SU-DHL-6 (cell line): ENCODE results near the gene LCORL.

ENCODE experiments used
- H2AFZ ChIP-seq: fragments of 200-600 bp; sonication (generic); 2 replicates; pipeline ENCODE4 v1.6.1; 2014; ENCODE audit warnings: low read depth, mild to moderate bottlenecking, moderate library complexity, mixed read lengths, antibody characterized with exemption, low read length; ENCODE audit not compliant: severe bottlenecking
- H3F3A ChIP-seq: fragments of 200-600 bp; shearing (Covaris generic); 2 replicates; pipeline ENCODE4 v1.6.0; 2016; ENCODE audit warnings: antibody characterized with exemption, mild to moderate bottlenecking; ENCODE audit not compliant: insufficient read depth
- H3K27ac ChIP-seq: fragments of 200-600 bp; sonication (generic); 2 replicates; pipeline ENCODE4 v1.5.1; 2016; ENCODE audit warnings: low read depth, mild to moderate bottlenecking, low read length, moderate library complexity, mixed read lengths
- H3K27me3 ChIP-seq: fragments of 200-600 bp; sonication (generic), shearing (Covaris generic); 2 replicates; pipeline ENCODE4 v1.6.0; 2014; ENCODE audit warnings: mild to moderate bottlenecking, low read length
- H3K36me3 ChIP-seq: fragments of 200-600 bp; sonication (generic); 2 replicates; pipeline ENCODE4 v1.6.1; 2014; ENCODE audit warnings: mild to moderate bottlenecking, low read length, mixed read lengths
- H3K4me2 ChIP-seq: fragments of 300-600, 200-600 bp; shearing (Covaris generic), sonication (generic); 2 replicates; pipeline ENCODE4 v1.6.0; 2014; ENCODE audit warnings: low read length, low read depth, mild to moderate bottlenecking; ENCODE audit not compliant: poor library complexity, severe bottlenecking
- H3K4me3 ChIP-seq: fragments of 200-600 bp; sonication (generic); 2 replicates; pipeline ENCODE4 v1.5.1; 2014; ENCODE audit warnings: antibody characterized with exemption, low read length, mild to moderate bottlenecking, mixed read lengths; ENCODE audit not compliant: insufficient read depth, poor library complexity, severe bottlenecking
- H3K79me2 ChIP-seq: fragments of 200-600 bp; sonication (generic); 2 replicates; pipeline ENCODE4 v1.6.1; 2014; ENCODE audit warnings: mild to moderate bottlenecking, low read length, moderate library complexity; ENCODE audit not compliant: insufficient read depth
- H3K9ac ChIP-seq: fragments of 200-600 bp; sonication (generic); 2 replicates; pipeline ENCODE4 v1.7.0; 2014; ENCODE audit warnings: mild to moderate bottlenecking, low read length
- H3K9me2 ChIP-seq: fragments of 200-600 bp; sonication (generic); replicated peaks from 2 replicates; pipeline ENCODE4 v1.6.1; 2014; ENCODE audit warnings: low read length; ENCODE audit not compliant: insufficient read depth
- H3K9me3 ChIP-seq: fragments of 200-600 bp; sonication (generic); 2 replicates; pipeline ENCODE4 v1.6.1; 2014; ENCODE audit warnings: low read length, mixed read lengths; ENCODE audit not compliant: insufficient read depth
- H4K20me1 ChIP-seq: fragments of 200-600 bp; sonication (generic); 2 replicates; pipeline ENCODE4 v1.6.1; 2014; ENCODE audit warnings: low read depth, mild to moderate bottlenecking, antibody characterized with exemption, low read length, moderate library complexity, mixed read lengths
- EZH2phosphoT487 ChIP-seq: fragments of 200-600 bp; sonication (generic), shearing (Covaris generic); conservative IDR thresholded peaks from 2 replicates; pipeline ENCODE4 v1.6.1; 2018; ENCODE audit warnings: mild to moderate bottlenecking, antibody characterized with exemption, low read length, moderate library complexity, mixed read lengths
- TF ChIP-seq, protein P1 (sequence below): fragments of 200-600 bp; sonication (generic); IDR thresholded peaks from one replicate; pipeline ENCODE4 v1.5.1; 2017; ENCODE audit warnings: antibody characterized with exemption, mild to moderate bottlenecking, low read length, moderate library complexity; ENCODE audit not compliant: insufficient read depth, poor library complexity, severe bottlenecking

The LCORL gene

DNA sequence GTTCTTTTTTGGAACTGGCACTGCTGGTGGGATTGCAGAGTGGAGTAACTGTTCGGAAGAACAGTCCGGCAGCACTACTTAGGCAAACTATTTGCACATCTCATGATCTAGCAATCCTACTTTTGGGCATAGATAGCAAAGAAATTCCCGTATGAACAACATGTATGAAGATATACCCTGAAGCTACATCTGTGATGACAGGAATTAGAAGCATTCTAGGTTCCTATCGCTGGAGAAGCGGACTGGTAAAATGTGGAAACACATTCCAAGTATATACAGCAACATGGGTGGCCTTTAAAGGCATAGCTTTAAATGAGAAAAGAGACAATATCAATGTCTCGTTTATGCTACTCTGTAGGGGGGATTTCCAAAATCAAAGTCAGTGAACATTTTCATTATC lies 214.1 kb downstream of the LCORL start:
- Histone ChIP-seq H2AFZ (no peak overlapping the region), H3K79me2 (peaks cover 89% of the 10 kb centered on the region), H3K4me2 (peak overlapping the region; percentile 92), H3K9me2 (no peaks in the 10 kb centered on the region), H3K36me3 (peaks cover 45% of the 10 kb centered on the region), H3K27ac (no peak overlapping the region), H3K9ac (peak overlapping the region; percentile 30), H4K20me1 (peaks cover 43% of the 10 kb centered on the region), H3K27me3 (no peaks in the 10 kb centered on the region), H3F3A (peaks cover 10% of the 10 kb centered on the region), H3K4me3 (no peak overlapping the region), H3K9me3 (no peaks in the 10 kb centered on the region)
- TF ChIP-seq, protein P1, sequence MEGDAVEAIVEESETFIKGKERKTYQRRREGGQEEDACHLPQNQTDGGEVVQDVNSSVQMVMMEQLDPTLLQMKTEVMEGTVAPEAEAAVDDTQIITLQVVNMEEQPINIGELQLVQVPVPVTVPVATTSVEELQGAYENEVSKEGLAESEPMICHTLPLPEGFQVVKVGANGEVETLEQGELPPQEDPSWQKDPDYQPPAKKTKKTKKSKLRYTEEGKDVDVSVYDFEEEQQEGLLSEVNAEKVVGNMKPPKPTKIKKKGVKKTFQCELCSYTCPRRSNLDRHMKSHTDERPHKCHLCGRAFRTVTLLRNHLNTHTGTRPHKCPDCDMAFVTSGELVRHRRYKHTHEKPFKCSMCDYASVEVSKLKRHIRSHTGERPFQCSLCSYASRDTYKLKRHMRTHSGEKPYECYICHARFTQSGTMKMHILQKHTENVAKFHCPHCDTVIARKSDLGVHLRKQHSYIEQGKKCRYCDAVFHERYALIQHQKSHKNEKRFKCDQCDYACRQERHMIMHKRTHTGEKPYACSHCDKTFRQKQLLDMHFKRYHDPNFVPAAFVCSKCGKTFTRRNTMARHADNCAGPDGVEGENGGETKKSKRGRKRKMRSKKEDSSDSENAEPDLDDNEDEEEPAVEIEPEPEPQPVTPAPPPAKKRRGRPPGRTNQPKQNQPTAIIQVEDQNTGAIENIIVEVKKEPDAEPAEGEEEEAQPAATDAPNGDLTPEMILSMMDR = no peak
- TF ChIP-seq EZH2phosphoT487 = no peak

DNA sequence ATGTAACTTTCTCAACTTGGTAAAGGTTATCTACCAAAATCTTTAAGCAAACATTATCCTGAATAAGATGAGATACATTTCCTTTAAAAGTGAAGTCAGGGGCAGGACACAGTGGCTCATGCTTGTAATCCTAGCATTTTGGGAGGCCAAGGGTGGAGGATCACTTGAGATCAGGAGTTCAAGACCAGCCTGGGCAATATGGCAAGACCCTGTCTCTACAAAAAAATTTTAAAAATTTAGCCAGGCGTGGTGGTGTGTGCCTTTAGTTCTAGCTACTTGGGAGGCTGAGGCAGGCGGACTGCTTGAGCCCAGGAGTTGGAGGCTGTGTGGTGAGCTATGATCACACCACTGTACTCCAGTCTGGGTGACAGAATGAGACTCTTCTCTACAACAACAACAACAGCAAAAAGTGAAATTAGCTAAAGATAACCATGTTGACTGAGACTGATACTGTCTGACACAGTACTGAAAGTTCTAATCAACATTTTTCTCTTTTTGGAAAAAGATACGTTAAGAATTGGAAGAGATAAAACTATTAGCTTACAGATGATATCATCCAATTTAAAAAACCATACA lies 215.9 kb downstream of the LCORL start:
- H3K9ac ChIP-seq = no peak overlapping the region
- peaks cover 43% of the 10 kb centered on the region for H4K20me1 ChIP-seq

DNA sequence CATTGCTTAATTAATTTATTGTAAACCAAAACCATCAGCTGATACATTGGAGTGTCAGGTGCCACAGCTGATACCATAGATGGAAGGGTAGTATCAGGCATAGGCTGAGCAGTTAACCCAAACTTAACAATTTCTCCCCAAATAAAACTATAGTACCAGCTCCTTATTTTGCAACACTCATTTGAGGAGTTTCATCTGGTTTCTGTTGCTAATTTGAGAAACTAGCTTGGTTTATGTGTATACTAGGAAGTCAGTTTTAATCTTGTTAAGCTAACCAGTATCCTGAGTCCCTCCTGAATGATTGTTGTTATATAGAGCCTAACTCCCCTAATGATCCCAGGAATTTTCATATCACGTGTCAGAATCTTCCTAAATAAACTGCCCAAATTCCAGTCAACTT lies 223.7 kb downstream of the LCORL start:
- no peak for TF ChIP-seq EZH2phosphoT487
- TF ChIP-seq, protein P1 = no peak
- Histone ChIP-seq H3K79me2 (0 out of 2 replicates have a peak, but pooled peaks cover 3% of the 10 kb centered on the region), H3K9me3 (no peaks in the 10 kb centered on the region), H3K27me3 (no peaks in the 10 kb centered on the region), H3K9me2 (no peaks in the 10 kb centered on the region), H2AFZ (no peak overlapping the region), H3K27ac (no peak overlapping the region), H3F3A (peaks cover 16% of the 10 kb centered on the region; the same call in 1 of the 2 replicates), H3K4me2 (no peak overlapping the region), H4K20me1 (peaks cover 14% of the 10 kb centered on the region; the same call in 1 of the 2 replicates), H3K4me3 (no peak overlapping the region), H3K36me3 (peaks cover 35% of the 10 kb centered on the region), H3K9ac (no peak overlapping the region)

More for the DNA sequence above, 215.9 kb downstream of the LCORL start:
- H3K27ac ChIP-seq = no peak overlapping the region
- H2AFZ ChIP-seq = no peak overlapping the region
- peaks cover 43% of the 10 kb centered on the region for H3K36me3 ChIP-seq
- no peaks in the 10 kb centered on the region for H3K27me3 ChIP-seq
- H3K9me3 ChIP-seq = no peaks in the 10 kb centered on the region
- TF ChIP-seq, protein P1 = no peak
- TF ChIP-seq EZH2phosphoT487 = no peak
- peak overlapping the region; percentile 92 for H3K4me2 ChIP-seq
- no peak overlapping the region for H3K4me3 ChIP-seq
- no peaks in the 10 kb centered on the region for H3K9me2 ChIP-seq
- peaks cover 74% of the 10 kb centered on the region for H3K79me2 ChIP-seq
- peaks cover 15% of the 10 kb centered on the region for H3F3A ChIP-seq
